IMR-90 (cell line): ENCODE results near the gene JAKMIP3. TPM values are rescaled to one million over a fixed set of nuclear protein-coding genes. Genes with fewer than 3 reads are reported as not detected.

Experiments used
- ATAC-seq: fragments of 200-7000 bp; cut with Tn5 transposase; 2 replicates; pipeline ENCODE4 v1.9.1; 2020; ENCODE audit warnings: low read depth, mild to moderate bottlenecking, moderate library complexity
- BruUV-seq: library from RNA; stranded (reverse); fragments of 400-500 nt; replicated peaks from 2 replicates; lab custom pipeline; 2021; lab: Mats Ljungman, UMichigan
- CTCF ChIA-PET: fragments of 300-600 bp; formaldehyde crosslinking; extraction: SDS; loops from one replicate; lab custom pipeline; 2021; ENCODE audit warnings: antibody characterized with exemption; lab: Yijun Ruan, JAX
- POLR2A ChIA-PET: fragments of 300-600 bp; sonication (Branson Sonifier 250); formaldehyde crosslinking; loops from one replicate; lab custom pipeline; 2022; ENCODE audit warnings: antibody characterized with exemption; ENCODE audit not compliant: unreplicated experiment; lab: Charles Lee
- DNase-seq: peaks from one replicate; pipeline ENCODE4 v3.0.0; 2013
- H2AFZ ChIP-seq: replicated peaks from 2 replicates; pipeline ENCODE3; 2013; ENCODE audit warnings: low read length, mild to moderate bottlenecking; ENCODE audit not compliant: poor library complexity
- H2AK5ac ChIP-seq: 2 replicates; pipeline ENCODE4 v1.6.1; 2013; ENCODE audit warnings: low read depth, low read length, inconsistent platforms
- H2AK9ac ChIP-seq: replicated peaks from 2 replicates; pipeline ENCODE3; 2013; ENCODE audit warnings: mild to moderate bottlenecking, low read depth, low read length, moderate library complexity; ENCODE audit not compliant: poor library complexity
- H2BK120ac ChIP-seq: 2 replicates; pipeline ENCODE4 v1.6.1; 2013; ENCODE audit warnings: low read depth, low read length, inconsistent platforms
- H2BK15ac ChIP-seq: 3 replicates; pipeline ENCODE4 v1.6.1; 2013; ENCODE audit warnings: low read depth, low read length, inconsistent platforms
- H2BK20ac ChIP-seq: 2 replicates; pipeline ENCODE4 v1.6.1; 2013; ENCODE audit warnings: low read depth, mild to moderate bottlenecking, inconsistent platforms, low read length, moderate library complexity
- H2BK5ac ChIP-seq: 2 replicates; pipeline ENCODE4 v1.6.1; 2013; ENCODE audit warnings: mild to moderate bottlenecking, low read depth, low read length, inconsistent platforms; ENCODE audit not compliant: poor library complexity, severe bottlenecking
- H3K14ac ChIP-seq: replicated peaks from 2 replicates; pipeline ENCODE4 v1.6.1; 2013; ENCODE audit warnings: low read depth, low read length, inconsistent platforms
- H3K18ac ChIP-seq: 2 replicates; pipeline ENCODE4 v1.6.1; 2013; ENCODE audit warnings: low read depth, low read length, control low read depth
- H3K23ac ChIP-seq: 2 replicates; pipeline ENCODE4 v1.6.1; 2013; ENCODE audit warnings: low read depth, low read length, inconsistent platforms
- H3K27ac ChIP-seq: 2 replicates; pipeline ENCODE4 v1.5.1; 2013; ENCODE audit warnings: mild to moderate bottlenecking, control low read depth, low read length; ENCODE audit not compliant: insufficient read depth
- H3K27me3 ChIP-seq: 2 replicates; pipeline ENCODE4 v1.6.1; 2013; ENCODE audit warnings: low read length; ENCODE audit not compliant: control insufficient read depth, insufficient read depth
- H3K36me3 ChIP-seq: 2 replicates; pipeline ENCODE4 v1.6.1; 2013; ENCODE audit warnings: low read length, mixed read lengths; ENCODE audit not compliant: control insufficient read depth, insufficient read depth
- H3K4ac ChIP-seq: 2 replicates; pipeline ENCODE4 v1.6.1; 2013; ENCODE audit warnings: low read depth, low read length, inconsistent platforms
- H3K4me1 ChIP-seq: 2 replicates; pipeline ENCODE4 v1.6.1; 2013; ENCODE audit warnings: low read length, mixed read lengths; ENCODE audit not compliant: control insufficient read depth, insufficient read depth
- H3K4me2 ChIP-seq: 2 replicates; pipeline ENCODE4 v1.6.1; 2013; ENCODE audit warnings: low read depth, mild to moderate bottlenecking, control low read depth, low read length, moderate library complexity
- H3K4me3 ChIP-seq: 2 replicates; pipeline ENCODE4 v1.5.1; 2013; ENCODE audit warnings: low read depth, mild to moderate bottlenecking, control low read depth, low read length, moderate library complexity; ENCODE audit not compliant: insufficient read depth
- H3K56ac ChIP-seq: 2 replicates; pipeline ENCODE4 v1.6.1; 2013; ENCODE audit warnings: low read length, inconsistent platforms; ENCODE audit not compliant: insufficient read depth; ENCODE audit errors: extremely low read depth
- H3K79me1 ChIP-seq, 2 experiments: 2 replicates each; pipeline ENCODE4 v1.6.1; 2013; ENCODE audit warnings: low read length in 2 of 2, inconsistent platforms in 1 of 2, low read depth in 1 of 2
- H3K9ac ChIP-seq: 2 replicates; pipeline ENCODE4 v1.6.1; 2013; ENCODE audit warnings: low read depth, low read length, control low read depth
- H3K9me1 ChIP-seq: 2 replicates; pipeline ENCODE4 v1.6.1; 2013; ENCODE audit warnings: low read length, inconsistent platforms; ENCODE audit not compliant: insufficient read depth
- H3K9me3 ChIP-seq: 2 replicates; pipeline ENCODE4 v1.6.1; 2013; ENCODE audit warnings: low read length; ENCODE audit not compliant: control insufficient read depth, insufficient read depth
- H4K20me1 ChIP-seq: 2 replicates; pipeline ENCODE4 v1.6.1; 2013; ENCODE audit warnings: low read length, inconsistent platforms; ENCODE audit not compliant: insufficient read depth
- H4K5ac ChIP-seq: 2 replicates; pipeline ENCODE4 v1.6.1; 2013; ENCODE audit warnings: mild to moderate bottlenecking, low read depth, low read length, control low read depth
- H4K8ac ChIP-seq, 2 experiments: 2 replicates each; pipeline ENCODE4 v1.6.1; 2013; ENCODE audit warnings: low read depth in 2 of 2, low read length in 2 of 2, control low read depth in 1 of 2, inconsistent platforms in 1 of 2
- H4K91ac ChIP-seq: 2 replicates; pipeline ENCODE4 v1.6.1; 2013; ENCODE audit warnings: low read depth, low read length, inconsistent platforms; ENCODE audit not compliant: insufficient read depth
- CHD1 ChIP-seq: IDR thresholded peaks from 2 replicates; pipeline ENCODE4 v1.6.1; 2012; ENCODE audit warnings: low read depth, low read length, improper control_type of control experiment
- SMC3 ChIP-seq: fragments of 150-350 bp; IDR thresholded peaks from 2 replicates; pipeline ENCODE4 v1.6.1; 2016; ENCODE audit warnings: low read depth, mild to moderate bottlenecking, antibody characterized with exemption, low read length, moderate library complexity
- WGBS, 2 experiments: methylation state at CpG; one replicate each; pipeline versions ENCODE4 v1.1.5 to v1.1.7; 2013; ENCODE audit warnings: missing lambda C conversion rate in 2 of 2; ENCODE audit not compliant: insufficient read length in 1 of 2; ENCODE audit errors: extremely low coverage in 2 of 2; 5-methylcytosine and 5-hydroxymethylcytosine counted together
- dilution Hi-C: fragments of 300-500 bp; cut with HindIII; formaldehyde crosslinking; loops from one replicate; pipeline ENCODE4 v1.14.3; 2018; ENCODE audit warnings: low sequenced_read_pairs; ENCODE audit not compliant: unreplicated experiment
- in situ Hi-C: fragments of 300-500 bp; cut with MboI; formaldehyde crosslinking; loops from 3 replicates; pipeline ENCODE4 v1.14.3; 2019; ENCODE audit warnings: low sequenced_read_pairs, inconsistent platforms, mixed read lengths
- intact Hi-C: fragments of 100-400 bp; cut with micrococcal nuclease; formaldehyde crosslinking; loops from 2 replicates; pipeline ENCODE4 v1.10.0; 2022
- polyA plus RNA-seq, 3 experiments: library from polyadenylated mRNA; depleted of rRNA; stranded (reverse); fragments of >200 nt; gene quantifications; 2 replicates each; pipeline ENCODE4 v1.2.3, GENCODE V29; 2012; ENCODE audit warnings: low replicate concordance in 1 of 3
- total RNA-seq: library from RNA; depleted of rRNA; stranded (reverse); fragments of >200 nt; gene quantifications from 2 replicates; pipeline ENCODE4 v1.2.3, GENCODE V29; 2012

Gene JAKMIP3
- total and polyA plus RNA-seq, 2 of the 4 experiments (the other 2 are of a cell fraction): under 0.01 to 0.22 TPM

DNA sequence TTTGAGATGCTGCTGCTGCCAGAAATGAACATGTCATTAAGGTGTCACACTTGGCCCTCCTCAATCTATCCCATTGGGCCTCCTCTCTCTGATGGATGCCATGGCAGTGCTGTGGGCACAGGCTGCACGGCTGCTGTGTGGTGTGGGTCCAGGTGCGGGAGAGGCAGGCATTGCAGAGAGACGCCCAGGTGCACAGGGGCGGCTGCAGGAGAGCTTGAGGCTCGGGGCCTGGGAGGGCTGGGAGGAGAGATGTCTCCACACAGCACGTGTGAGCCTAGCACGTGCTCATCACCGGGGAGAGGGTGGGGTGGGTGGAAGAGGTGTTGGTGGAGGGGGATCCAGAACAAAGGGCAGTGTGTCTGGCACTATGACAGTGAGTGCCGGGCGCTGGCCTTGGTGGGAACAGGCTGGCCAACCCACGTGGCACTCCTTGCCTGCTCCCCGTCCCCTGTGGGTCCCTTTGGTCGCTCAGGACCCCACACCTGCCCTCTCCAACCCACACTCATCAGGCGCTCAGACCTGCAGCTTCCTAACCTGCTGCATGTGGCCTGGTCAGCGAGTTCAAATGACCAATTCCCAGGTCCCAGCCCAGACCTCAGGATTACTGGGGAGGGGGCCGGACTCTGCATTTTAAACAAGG lies 44.1 kb upstream of the JAKMIP3 start:
- Histone ChIP-seq H3K36me3 (no peaks in the 10 kb centered on the region), H2BK20ac (no peak overlapping the region), H3K23ac (no peak overlapping the region), H3K4me2 (no peak overlapping the region), H4K5ac (no peak overlapping the region), H3K56ac (no peak overlapping the region), H3K79me1 (no peaks in the 10 kb centered on the region), H2AK9ac (no peak overlapping the region), H3K4me1 (no peaks in the 10 kb centered on the region), H3K9ac (no peak overlapping the region), H4K20me1 (no peaks in the 10 kb centered on the region), H3K4me3 (no peak overlapping the region), H2BK15ac (no peak overlapping the region), H4K8ac (no peak overlapping the region), H3K9me1 (no peaks in the 10 kb centered on the region), H3K27ac (no peak overlapping the region), H3K4ac (no peak overlapping the region), H4K91ac (no peak overlapping the region), H3K27me3 (peaks cover 30% of the 10 kb centered on the region; the same call in 1 of the 2 replicates), H2AFZ (no peak overlapping the region), H2AK5ac (no peak overlapping the region), H3K18ac (no peak overlapping the region), H2BK5ac (no peak overlapping the region), H2BK120ac (no peak overlapping the region), H3K9me3 (no peaks in the 10 kb centered on the region), H3K14ac (no peak overlapping the region)
- CTCF ChIA-PET: no interaction called here
- TF ChIP-seq SMC3 (no peak), CHD1 (no peak)
- intact Hi-C loops: loop anchor here (2.0 to 5.0 kb wide), 2 partner anchors 49 to 119 kb away; partner anchors contain the start of gene PPP2R2D
- ATAC-seq (no peak), DNase-seq (no peak)
- 60% methylated on average over 8 of the region's 16 CpGs; no CpG with 5 or more reads in 1 of the 2 experiments for WGBS, 2 experiments
- no TSS peak for BruUV-seq
- in situ Hi-C loops: loop anchor here (5.0 to 25.0 kb wide), 2 partner anchors 134 to 1834 kb away; no protein-coding TSS in a partner anchor
- POLR2A ChIA-PET: no interaction called here
- dilution Hi-C loops: no loop called here
